ENCODE results near the gene KIAA1671. TPM values are rescaled to one million over a fixed set of nuclear protein-coding genes. Genes with fewer than 3 reads are reported as not detected.

KIAA1671 gene
- total RNA-seq, 2 experiments from 2014 or later, result 6.5 to 6.8 TPM

GRCh38 chr22:24975125-24975640 lies 22.7 kb downstream of the KIAA1671 start:
- no peak for ATAC-seq
- Mint-ChIP-seq H3K27ac (no peak overlapping the region), H3K4me3 (no peak overlapping the region), H3K36me3 (ENCODE audit: low read depth) (no peaks in the 10 kb centered on the region), H3K4me1 (ENCODE audit: low read depth) (no peaks in the 10 kb centered on the region), H3K9me3 (no peaks in the 10 kb centered on the region), H3K27me3 (no peaks in the 10 kb centered on the region)
- ChIA-PET POLR2A (no interaction called here), CTCF (interaction anchor here (1.9 to 3.2 kb wide), 2 partner anchors 38 to 74 kb away, joined by 8 to 10 read pairs; no protein-coding TSS in a partner anchor)
- no peak for DNase-seq
- TF ChIP-seq, protein P1, sequence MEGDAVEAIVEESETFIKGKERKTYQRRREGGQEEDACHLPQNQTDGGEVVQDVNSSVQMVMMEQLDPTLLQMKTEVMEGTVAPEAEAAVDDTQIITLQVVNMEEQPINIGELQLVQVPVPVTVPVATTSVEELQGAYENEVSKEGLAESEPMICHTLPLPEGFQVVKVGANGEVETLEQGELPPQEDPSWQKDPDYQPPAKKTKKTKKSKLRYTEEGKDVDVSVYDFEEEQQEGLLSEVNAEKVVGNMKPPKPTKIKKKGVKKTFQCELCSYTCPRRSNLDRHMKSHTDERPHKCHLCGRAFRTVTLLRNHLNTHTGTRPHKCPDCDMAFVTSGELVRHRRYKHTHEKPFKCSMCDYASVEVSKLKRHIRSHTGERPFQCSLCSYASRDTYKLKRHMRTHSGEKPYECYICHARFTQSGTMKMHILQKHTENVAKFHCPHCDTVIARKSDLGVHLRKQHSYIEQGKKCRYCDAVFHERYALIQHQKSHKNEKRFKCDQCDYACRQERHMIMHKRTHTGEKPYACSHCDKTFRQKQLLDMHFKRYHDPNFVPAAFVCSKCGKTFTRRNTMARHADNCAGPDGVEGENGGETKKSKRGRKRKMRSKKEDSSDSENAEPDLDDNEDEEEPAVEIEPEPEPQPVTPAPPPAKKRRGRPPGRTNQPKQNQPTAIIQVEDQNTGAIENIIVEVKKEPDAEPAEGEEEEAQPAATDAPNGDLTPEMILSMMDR (IDR thresholded peaks at IDR 0.05), result no peak
- intact Hi-C loops (cut with micrococcal nuclease), result no loop called here

- Mint-ChIP-seq H3K36me3 (ENCODE audit: low read depth) (no peaks in the 10 kb centered on the region), H3K4me3 (no peak overlapping the region), H3K4me1 (ENCODE audit: low read depth) (no peaks in the 10 kb centered on the region), H3K9me3 (no peaks in the 10 kb centered on the region), H3K27ac (no peak overlapping the region), H3K27me3 (no peaks in the 10 kb centered on the region)
- DNase-seq, result no peak
- intact Hi-C loops (cut with micrococcal nuclease), result no loop called here
- ATAC-seq, result no peak
- CTCF ChIA-PET, result interaction anchor here (1.0 to 3.2 kb wide), 2 partner anchors 29 to 38 kb away, joined by 4 to 10 read pairs; no protein-coding TSS in a partner anchor
- POLR2A ChIA-PET, result interaction anchor here (0.7 kb wide), 1 partner anchor 184 kb away, joined by 3 read pairs; no protein-coding TSS in a partner anchor
- TF ChIP-seq, protein P1 (IDR thresholded peaks at IDR 0.05), result no peak
These were observed 23.4 kb downstream of the KIAA1671 start for GRCh38 chr22:24975813-24976341.

DNA sequence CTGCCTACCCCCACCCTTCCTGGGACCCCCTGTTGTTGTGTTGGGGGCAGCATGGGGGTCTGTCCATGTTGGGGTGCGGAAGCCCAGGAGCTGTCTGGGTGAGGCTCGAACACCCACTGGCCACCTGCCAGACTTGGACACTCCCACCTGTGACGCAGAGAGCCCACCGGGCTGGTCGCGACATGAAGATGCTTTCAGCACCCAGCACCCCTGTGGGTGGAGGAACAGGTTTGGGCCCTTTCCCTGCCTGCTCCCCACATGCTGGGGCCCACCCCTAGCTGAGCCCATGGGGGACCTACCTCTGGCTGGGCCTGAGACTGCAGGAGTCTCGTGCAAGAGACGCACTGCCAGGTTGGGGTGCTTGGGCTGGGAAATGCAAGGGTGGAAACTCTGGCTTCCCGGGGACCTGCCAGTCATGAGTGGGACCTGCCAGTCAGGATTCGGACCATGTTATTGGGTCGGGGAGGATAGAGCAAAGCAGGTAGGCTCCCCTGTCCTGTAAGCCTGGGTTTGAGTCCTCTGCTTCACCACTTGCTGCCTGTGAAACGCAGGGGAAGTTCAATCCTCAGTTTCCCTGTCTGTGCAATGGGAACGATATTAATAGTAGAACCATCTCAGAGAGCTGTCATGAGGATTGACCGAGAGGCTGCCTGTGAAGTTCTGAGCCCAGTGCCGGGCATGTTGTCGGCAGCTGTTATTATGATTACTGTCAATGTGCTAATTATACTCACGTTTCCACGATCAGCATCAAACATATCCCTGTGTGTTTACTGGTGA lies 24.1 kb downstream of the KIAA1671 start:
- no peak overlapping the region for H3K4me3 Mint-ChIP-seq
- no peaks in the 10 kb centered on the region for H3K27me3 Mint-ChIP-seq
- no peaks in the 10 kb centered on the region for H3K36me3 Mint-ChIP-seq (ENCODE audit: low read depth)
- H3K4me1 Mint-ChIP-seq (ENCODE audit: low read depth), result no peaks in the 10 kb centered on the region
- DNase-seq (no peak), ATAC-seq (no peak)
- H3K27ac Mint-ChIP-seq, result no peak overlapping the region
- ChIA-PET CTCF (interaction anchor here (1.0 kb wide), 1 partner anchor 29 kb away, joined by 4 read pairs; no protein-coding TSS in a partner anchor), POLR2A (no interaction called here)
- TF ChIP-seq, protein P1 (IDR thresholded peaks at IDR 0.05), result no peak
- intact Hi-C loops (cut with micrococcal nuclease), result no loop called here
- no peaks in the 10 kb centered on the region for H3K9me3 Mint-ChIP-seq

DNA sequence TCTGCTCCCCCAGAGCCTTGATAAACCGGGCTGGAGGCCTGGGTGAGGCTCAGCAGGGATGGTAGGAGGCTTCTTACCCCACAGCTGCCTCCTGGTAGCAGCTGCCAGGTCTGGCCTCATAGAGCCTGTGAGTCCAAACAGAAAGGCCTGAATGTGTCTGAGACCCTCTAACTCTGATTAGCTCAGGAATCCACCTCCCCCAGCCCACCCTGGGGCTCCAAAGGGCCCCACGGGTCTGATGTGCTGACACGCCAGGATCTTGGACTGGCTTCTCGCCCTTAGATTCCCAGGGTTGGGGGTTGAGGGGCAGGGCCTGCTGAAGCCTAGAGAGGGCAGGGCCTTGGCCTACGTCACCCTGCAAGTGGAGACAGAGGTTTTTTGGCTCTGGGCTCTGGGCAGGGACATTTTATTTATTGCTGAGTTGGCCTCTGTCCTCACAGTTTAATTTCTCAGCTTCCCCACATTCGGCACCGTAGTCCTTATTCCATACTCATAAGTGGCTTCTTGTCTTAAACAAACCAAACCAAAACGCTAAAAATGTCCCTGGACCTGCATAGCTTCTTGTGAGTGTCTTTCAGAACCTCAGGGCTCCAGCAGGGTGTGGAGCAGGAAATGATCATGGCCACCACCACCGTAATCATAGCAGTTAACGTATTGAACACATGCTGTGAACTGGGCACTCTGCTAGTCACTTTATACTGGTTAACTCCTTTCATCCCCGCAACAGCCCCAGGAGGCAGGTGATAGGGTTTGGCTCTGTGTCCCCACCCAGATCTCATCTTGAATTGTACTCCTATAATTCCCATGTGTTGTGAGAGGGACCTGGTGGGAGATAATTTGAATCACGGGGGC lies 25.1 kb downstream of the KIAA1671 start:
- ChIA-PET CTCF (no interaction called here), POLR2A (no interaction called here)
- TF ChIP-seq, protein P1 (IDR thresholded peaks at IDR 0.05), result no peak
- no peak overlapping the region for H3K4me3 Mint-ChIP-seq
- H3K9me3 Mint-ChIP-seq, result no peaks in the 10 kb centered on the region
- H3K27me3 Mint-ChIP-seq, result peaks cover 2% of the 10 kb centered on the region
- no peak overlapping the region for H3K27ac Mint-ChIP-seq
- intact Hi-C loops (cut with micrococcal nuclease), result no loop called here
- ATAC-seq (no peak), DNase-seq (no peak)
- no peaks in the 10 kb centered on the region for H3K36me3 Mint-ChIP-seq (ENCODE audit: low read depth)
- H3K4me1 Mint-ChIP-seq (ENCODE audit: low read depth), result no peaks in the 10 kb centered on the region
